Stimulated activated CD4-positive, alpha-beta T cell treated with anti-CD3 and anti-CD28 coated beads, Interleukin-2, amount 100 ng/mL, for 4 hours (primary cell): ENCODE data around the gene CTDSPL.

Source experiments
- DNase-seq: peaks from one replicate; pipeline ENCODE4 v3.0.0-alpha.2; 2020; ENCODE audit warnings: low read depth

CTDSPL gene

DNA sequence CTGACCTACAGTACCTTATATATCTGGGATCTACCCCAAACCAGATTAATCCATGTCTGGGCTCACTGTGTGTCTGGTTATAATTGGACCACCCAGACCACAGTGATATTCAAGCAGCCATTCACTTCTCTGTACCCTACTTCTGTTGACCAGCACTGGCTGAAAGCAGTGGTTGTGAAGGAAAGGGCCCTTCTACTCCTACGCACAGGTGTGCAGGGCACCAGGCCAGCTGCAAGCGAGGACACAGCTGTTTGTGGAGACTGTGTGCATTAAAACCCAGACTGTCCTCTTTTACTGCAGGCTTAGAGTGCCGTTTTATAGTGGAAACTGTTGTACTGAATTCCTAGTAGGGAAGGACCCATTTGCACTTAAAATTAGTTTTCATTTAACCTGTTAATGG, 29.5 kb downstream of the CTDSPL start:
- DNase-seq = no peak

DNA sequence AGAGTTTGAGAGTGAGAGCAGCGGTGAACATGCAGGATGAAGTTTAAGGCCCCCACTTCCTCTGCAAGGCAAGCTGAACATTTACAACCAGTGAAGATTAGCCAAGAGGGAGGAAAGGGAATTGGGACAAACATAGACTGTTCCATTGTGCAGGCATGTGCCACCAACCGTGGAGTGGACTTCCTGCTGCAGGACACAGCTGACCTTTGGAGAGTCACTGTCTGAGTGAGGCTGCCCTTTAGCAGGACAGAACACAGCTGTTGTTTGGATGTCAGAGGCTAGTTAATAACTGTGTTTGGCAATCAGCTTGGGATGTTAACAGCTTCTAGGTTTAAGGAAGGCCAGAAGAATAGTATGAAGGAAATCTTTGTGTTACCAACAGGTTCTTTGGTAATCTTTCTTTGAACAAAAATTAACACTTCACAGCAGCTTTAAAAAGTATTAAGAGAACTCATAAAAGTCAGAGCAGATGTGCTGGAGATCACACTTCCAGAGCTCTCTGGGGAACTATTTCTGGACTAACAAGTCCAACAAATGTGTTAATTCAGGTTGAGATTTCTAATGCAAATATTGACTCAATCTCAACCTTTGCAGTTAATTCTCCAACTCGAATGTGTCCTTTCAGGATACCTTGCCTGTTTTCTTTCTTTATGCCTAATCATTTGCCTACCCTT, 31.4 kb downstream of the CTDSPL start:
- no peak for DNase-seq

DNA sequence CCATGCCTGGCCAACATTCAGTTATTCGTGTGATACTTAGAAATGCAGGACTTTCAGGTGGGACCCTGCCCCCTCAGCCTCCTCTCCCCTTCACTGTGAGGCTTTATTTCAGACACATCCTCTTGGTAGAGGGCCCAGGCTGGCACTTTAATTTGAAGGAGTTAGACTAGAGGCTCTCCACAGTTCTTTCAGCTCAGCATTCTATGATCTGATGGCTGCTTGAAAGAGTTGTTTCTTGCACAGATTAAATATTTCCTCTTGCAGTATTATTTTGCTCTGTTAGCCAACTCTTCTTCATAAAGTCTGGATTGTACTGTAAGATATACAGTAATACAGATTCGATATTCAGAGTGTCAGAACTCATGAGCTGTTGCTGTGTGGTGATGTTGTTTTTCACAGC, 35.1 kb downstream of the CTDSPL start:
- no peak for DNase-seq

DNA sequence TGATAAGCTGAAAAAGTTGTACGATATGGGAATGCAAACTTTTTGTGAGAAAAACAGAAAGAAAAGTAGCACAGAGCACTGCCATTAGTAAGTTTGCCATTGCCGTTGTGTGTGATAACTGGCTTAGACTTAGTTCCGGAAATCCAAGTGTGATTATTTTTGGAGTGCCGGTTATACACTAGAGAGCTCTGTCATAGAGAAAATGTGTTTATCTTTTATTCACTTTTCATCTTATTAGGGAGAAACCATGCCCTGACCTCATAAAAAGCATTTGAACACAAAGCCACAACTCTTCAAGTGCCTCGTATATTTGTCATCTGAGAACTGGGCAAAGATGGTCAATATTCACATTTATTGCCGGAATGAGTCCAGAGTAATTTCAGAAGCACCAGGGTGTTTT, 36.1 kb downstream of the CTDSPL start:
- DNase-seq = no peak

DNA sequence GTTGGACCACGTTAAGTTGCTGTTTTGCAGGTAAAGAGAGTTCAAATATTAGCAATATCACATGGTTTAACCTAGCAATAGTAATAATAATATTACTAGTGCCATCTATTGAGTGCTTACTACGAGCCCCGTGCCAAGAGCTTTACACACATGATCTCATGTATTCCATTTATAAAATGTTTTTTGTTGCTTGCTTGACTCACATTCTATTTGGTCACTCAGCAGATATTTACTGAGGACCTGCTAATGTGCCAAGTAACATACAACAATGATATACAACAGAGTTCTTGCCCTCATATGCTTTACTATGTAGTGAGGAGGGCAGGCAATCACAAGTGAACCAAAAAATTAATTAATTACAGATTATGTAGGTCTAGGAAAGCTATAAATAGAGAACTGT, 36.7 kb downstream of the CTDSPL start:
- DNase-seq = no peak

DNA sequence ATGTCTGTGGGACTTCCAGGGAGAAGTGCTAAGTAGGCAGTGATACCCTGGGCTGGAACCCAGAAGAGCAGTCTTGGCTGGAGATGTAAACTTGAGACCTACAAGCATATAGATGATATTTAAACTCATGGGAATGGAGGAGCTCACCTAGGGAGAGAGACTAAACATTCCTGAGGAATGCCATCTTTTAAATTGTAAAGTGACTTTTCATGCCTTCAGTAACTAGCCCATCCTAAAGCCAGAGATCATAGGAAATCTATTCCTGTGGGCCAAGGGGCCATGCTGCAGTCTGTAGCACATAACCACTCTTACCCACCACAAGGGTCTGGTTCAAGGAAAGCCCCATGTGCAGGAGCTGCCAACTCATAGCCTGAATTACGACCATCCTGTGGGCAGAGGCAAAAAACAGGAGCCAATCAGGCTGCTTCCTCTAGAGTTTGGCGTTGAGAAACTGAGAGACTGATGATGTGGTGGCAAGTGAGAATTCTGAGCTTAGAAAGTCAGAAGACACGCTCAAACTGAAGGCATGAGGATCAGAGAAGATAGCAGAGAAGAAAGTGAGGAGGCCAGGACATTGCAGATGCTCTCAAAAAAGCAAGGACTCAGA, 37.5 kb downstream of the CTDSPL start:
- no peak for DNase-seq

DNA sequence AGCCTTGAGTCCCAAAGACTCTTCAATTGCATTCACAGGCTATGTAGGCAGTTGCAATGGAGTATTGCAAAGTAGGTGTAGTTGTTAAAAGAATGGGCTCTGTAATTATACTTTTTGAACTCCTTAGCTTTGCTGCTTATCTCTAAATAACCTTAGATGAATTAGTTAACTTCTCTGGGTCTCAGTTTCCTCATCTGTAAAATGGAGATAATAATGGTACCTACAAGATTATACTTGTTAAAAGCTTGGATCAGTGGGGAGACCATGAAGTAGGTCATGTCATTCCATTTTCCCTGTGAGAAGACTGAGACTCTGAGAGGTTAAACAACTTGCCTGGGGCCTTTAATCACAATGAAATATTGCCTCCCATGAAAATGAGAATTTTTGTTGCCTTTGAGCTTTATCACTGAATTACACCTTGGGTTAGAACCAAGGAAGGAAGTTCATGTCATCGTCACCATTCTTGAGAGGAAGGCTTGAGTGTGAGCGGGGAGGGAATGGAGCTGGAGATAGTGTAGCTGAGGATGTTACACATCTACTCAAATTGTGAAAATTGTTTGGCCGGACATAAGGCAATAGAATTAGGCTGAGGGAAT, 38.1 kb downstream of the CTDSPL start:
- DNase-seq = no peak

DNA sequence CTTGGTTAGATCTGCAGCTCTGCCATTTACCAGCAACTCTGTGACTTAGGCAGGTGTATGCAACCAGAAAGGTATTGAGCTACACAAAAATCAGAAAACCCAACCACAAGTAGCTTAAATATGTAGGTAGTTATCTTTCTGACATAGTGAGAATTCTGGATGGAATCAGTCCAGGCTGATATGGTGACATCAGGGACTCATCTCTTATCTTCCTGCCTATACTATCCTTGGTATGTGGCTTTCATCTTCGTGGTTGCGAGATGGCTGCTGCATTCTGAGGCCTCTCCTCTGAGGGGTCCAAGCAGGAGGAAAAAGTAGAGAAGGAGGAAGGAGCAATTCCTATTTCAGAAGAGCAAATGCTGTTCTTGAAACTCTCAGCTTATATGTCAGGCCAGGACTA, 40.0 kb downstream of the CTDSPL start:
- no peak for DNase-seq

DNA sequence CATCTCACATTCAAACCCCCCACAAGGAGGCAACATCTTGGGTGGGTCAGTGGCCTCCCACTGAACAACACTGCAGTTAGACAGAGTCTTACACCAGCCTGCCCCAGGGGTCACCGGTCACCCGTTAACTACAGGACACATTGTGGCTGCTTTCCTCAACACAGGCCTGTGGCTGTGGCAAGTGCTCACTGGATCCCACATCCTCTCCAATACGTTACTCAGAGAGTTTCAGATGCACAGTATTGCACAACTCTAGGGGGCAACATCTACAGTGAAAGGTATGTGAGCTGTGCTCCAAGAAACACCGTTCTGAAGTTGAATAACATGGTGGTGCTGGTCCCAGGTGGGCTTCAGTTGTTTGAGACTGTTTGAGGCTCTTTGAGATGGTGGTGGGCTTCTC, 41.0 kb downstream of the CTDSPL start:
- DNase-seq = no peak

DNA sequence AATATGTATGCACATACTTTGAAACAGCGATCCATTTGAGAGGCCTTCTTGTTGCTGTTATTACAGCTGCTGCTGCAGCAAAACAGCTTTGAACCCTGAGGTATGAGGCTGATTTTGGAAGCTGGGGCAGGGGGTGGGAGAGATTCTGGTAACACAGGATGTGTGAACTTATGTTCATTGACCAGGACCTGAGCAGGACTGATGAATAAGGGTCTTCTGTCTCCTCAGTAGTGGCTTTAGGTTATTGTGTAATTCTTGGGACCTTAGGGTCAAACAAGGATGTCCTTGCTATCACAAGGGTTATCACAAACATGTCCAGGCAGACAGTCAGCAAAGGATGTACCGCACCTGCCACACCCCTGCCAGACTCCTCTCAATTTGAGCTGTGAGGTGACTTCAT, 41.6 kb downstream of the CTDSPL start:
- DNase-seq = no peak

DNA sequence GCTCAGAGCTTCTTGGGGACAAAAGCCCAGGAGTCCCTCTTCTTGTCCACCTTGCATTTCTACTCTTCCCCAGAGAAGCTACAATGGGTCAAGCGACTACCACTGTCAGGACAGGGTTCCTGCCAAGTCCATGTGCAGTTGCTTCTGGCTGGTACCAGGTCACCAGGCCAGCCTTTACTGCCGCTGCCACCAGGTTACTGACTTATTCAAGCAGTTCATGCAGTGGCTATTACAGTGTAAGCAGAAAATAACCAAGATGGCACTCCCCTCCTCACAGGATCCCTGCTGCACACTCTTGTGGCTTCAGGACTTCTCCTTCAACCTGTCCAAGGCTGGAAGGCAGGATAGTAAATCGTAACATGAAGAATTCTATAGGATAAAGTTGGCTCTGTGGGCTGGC, 42.1 kb downstream of the CTDSPL start:
- DNase-seq = no peak

DNA sequence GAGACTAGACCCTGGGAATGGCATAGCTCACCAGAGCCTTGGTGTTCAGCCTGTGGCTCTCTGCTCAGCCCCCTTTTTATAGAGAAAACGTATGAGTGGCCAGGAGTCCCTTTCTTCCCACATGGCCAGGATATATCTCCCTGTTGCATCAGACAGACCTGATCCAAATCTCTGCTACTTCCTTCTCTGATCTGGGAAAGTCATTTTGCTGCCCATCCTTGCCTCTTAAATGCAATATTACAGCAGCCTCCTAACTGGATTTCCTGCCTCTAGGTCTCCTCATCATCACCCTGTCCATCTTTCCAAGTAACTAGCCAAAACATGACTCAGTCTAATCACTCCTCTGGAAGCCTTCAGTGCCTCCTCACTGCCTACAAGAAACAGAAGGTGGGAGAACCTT, 42.9 kb downstream of the CTDSPL start:
- no peak for DNase-seq

DNA sequence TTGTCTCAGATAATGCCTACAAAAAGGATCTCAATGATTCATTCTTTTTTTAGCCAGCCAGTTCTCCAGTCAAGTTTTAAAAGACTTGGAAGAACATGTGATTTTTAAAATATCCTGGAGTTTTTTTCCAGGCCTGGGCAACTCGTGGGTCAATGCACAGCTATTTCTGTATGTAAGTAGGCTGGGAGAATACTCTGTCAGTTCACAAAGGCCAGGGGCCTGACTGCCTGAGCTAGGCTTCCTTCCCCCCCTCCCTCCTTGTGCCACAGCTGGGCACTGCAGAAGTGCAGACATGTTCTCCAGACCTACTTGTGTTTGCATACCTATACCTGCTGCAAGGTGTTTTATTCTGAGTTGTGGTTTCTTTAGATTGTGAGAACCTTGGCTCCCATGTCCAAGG, 43.7 kb downstream of the CTDSPL start:
- no peak for DNase-seq

DNA sequence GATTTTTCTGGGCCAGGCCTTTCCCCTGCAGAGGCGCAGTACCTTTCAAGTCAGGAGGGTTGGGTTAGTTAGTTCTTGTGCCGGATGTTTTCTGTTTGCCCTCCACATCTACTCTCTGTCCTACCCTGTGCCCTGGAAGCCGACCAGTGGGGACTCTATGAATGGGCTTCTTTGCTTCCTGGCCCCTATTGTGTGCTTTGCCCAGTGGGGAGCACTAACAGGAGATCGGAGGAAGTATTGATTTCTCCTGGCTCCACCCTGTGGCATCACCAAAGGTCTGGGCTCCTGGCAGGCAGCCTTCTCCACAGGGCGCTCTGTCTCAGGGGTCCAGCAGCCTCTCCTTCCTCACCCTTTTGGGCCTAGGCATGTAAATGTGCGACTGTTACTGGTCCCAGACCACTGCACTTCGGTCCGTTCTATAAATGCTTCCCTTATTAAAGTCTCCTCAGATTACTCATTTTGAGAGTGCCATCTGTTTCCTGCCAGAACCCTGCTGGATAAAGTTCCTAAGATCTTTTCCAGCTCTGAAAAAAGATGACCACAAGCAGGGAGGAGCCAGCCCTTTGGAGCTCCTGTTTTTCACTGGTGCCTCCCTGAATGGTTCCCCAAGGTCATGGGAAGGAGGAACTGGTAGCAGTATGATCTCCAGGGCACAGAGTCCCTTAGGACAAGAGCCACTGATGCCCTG, 44.5 kb downstream of the CTDSPL start:
- no peak for DNase-seq

DNA sequence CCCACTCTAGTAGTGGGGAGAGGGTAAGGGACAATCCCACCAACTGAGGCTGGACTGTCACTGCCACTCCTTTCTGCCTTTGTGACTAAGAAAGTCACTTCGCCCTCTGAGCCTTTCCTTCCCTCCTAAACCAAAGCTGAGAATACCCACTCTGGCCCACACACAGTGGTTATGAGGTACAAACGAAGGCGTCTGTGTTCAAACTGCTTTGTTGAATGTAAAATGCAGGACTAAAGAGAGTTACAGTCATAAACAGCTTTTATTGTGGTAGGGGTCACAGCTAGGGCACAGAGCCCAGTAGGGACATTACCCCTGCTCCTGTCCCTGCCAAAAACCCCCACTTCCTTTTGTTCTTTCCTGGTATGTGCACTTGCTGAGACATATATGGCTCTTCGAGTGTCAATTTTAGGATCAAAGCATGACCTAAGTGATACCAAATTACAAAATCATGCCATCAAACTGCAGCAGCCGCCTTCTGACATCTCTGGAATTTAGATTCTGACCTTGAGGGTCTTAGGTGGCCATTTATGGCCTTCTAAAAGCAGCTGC, 45.1 kb downstream of the CTDSPL start:
- no peak for DNase-seq

DNA sequence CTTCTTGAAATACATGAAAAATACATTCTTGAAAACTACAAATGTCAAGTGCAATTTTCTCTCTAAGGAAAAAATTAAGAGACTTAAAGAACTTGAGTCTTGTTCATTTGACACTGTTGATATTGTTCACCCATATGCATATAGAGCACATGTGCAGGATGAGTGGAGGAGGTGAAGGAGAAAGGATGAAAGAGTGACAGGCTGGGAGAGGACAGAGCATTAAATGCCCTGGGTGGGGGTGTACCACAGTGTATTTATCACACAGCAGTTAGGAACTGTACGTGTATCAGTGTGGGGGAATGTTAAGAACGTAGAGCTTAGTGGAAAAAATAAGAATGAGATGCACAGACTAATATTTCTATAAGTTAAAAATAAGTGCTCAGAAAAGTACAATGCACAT, 45.7 kb downstream of the CTDSPL start:
- no peak for DNase-seq

DNA sequence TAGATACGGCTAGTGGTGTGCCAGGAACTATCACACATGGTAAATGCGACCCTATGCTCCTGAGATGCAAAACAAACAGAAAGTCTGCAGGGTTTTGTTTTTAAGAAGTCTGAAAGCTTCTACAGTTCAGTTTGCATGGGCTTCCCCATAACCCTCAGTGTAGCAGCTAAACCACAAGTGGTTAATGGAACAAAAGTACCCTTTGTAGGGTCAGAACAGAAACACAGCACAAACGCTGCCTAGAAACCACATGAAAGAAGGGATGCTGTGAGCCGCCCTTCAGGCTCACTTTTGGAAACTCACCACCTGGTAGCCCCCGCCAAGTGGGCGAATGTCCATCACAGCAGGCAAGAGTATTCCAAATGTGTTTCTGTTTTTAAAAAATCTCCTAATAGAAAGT, 46.2 kb downstream of the CTDSPL start:
- DNase-seq = no peak

DNA sequence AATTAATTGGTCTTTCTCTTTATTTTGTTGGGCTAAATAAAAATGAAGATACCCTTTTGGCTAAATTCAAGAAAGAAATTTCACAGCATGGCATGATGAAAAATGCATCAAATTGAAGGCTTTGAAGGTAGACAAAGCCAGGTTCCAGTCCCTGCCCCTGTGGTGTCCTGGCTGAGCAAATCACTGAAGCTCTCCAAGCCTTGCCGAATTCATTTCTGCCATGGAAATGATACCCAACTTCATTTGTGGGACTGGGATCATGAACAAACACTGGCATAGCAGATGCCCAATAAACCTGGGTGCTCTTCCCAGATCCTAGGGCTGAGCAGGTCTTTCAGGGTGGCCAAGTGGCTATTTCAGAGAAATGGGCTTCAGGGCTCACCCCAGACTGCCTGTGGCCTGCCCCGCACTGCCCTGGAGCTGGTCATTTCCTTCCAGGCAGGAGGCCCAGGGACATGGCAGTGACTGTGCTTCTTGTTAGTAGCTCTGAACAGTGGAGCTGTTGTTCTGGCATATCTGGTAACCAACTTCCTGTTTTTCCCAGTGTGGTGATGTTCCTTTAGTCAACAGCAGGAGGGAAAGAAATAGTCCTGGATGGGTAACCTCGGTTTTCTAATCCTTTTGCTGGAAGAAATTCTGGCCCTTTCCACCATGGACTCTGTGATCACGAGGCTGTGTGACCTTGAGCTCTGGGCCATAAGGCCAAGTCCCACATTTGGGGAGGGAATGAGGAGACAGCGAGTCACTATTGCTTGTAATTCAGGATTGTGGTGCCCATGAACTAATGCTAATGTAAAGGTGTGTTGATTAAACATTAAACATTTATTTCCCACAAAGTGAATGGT, 47.6 kb downstream of the CTDSPL start:
- no peak for DNase-seq

DNA sequence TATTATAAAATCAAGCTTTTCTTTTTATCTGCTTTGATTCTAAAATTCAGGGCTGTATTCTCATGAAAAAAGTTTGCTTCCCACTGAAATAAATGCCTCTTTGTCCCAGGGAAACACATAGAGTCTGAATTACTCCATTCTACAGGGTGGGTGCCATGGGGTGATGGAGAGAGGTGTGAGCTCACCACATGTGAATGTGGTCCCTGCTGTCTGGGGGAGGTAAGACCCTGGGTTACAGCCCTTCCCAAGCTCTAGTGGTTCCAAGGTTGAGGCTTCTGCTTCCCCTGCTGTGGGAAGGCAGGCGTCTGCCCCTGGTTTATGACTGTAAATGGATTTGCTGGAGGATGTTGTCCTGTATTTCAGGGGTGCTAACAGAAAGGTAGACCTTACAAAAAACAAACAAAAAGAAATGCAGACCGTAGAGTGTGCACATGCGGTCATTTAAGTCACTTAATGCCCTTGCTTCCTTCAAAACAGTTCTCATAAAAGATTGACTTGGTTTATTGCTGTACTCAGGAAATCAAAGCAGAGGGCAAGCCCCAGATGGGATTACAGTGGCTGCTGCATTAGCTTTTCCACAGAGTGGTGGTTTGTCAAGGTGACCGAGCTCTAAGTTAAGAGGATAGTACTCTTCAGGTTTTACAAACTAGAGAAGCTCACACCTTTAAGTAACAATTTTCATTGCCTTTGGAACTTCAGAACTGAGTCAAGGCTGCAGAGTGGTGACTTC, 49.2 kb downstream of the CTDSPL start:
- DNase-seq = no peak

DNA sequence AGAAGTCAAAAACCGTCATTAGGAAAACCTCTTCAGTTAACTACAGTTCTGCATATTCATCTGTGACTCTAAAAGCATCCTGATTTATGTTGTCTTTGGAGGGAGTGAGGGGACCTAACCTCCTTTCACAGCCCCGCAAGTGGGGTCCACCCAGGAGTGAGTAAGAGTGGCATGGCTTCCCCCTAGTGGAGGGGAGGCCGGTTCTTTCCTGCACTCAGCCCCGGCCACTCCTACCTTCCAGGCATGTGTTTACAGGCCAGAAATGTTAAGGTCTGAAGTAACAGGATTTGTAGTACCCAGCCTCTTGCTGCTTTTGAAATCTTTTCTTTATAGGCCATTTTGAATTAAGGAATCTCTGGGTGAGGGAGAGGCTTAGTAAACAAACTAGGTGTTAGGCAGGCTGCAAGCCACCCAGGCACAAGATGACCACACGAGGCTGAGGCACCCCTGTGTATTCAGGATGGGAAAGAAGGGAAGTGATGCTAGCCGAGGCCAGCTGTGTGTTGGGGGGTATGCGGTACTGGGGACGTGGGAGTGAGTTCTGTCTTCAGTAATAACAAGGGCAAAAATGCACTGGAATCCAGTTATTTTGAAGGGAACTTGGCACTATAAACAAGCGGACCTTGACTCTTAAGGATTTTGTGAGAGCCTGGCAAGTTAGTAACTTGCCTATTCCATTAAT, 50.5 kb downstream of the CTDSPL start:
- DNase-seq = no peak

DNA sequence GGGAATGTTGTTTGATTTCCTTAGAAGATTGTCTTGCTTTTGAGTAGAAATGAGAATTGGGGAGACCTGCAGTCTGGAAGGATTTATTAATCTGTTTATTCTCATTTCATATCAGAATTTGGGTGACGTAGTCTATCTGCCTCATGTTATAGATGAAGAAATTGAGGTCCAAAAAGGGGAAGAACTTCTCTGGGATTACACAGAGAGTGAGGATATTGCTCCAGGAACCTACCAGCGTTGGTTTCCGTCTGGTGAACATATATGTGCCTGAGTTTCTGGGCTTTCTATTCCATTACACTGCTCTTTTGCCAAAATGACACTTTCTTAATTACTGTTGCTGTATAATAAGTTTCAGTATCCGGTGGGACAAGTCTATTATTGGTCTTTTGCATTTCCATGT, 51.8 kb downstream of the CTDSPL start:
- DNase-seq = no peak
